Gastrocnemius medialis (tissue), 4 donors: ENCODE measurements around the gene BCL2. TPM values are rescaled to one million over a fixed set of nuclear protein-coding genes. Genes with fewer than 3 reads are reported as not detected.

Experiments
- ATAC-seq, 2 donors: fragments of 150-250 bp; one replicate each; pipeline ENCODE4 v1.9.1; 2016
- DNase-seq, 2 donors: peaks; one replicate each; pipeline ENCODE4 v3.0.0-alpha.2; 2019
- H3K27ac ChIP-seq, 4 donors: fragments of 200-600 bp; sonication (generic); 1 replicate in 1 of 4; 2 replicates in 3 of 4; pipeline ENCODE4 v1.5.1; 2016 to 2018; ENCODE audit warnings: mild to moderate bottlenecking in 2 of 4, moderate library complexity in 1 of 4
- H3K27me3 ChIP-seq, 3 donors: fragments of 200-600 bp; sonication (generic) in 2 of 3; 1 replicate in 1 of 3; 2 replicates in 2 of 3; pipeline versions ENCODE4 v1.5.1 to v1.6.0; 2016 to 2019; ENCODE audit warnings: mild to moderate bottlenecking in 1 of 3, moderate library complexity in 1 of 3
- H3K36me3 ChIP-seq, 2 donors: fragments of 200-600 bp; sonication (generic) in 1 of 2; one replicate each; pipeline ENCODE4 v1.5.1; 2017 to 2018
- H3K4me1 ChIP-seq, 2 donors: fragments of 200-600 bp; sonication (generic) in 1 of 2; one replicate each; pipeline ENCODE4 v1.5.1; 2016 to 2017; ENCODE audit warnings: mild to moderate bottlenecking in 2 of 2
- H3K4me3 ChIP-seq, 4 donors: fragments of 200-600 bp; sonication (generic) in 3 of 4; 1 replicate in 1 of 4; 2 replicates in 3 of 4; pipeline ENCODE4 v1.5.1; 2016 to 2019; ENCODE audit warnings: mild to moderate bottlenecking in 2 of 4
- H3K9me3 ChIP-seq, 3 donors: fragments of 200-600 bp; sonication (generic) in 2 of 3; 1 replicate in 1 of 3; 2 replicates in 2 of 3; pipeline ENCODE4 v1.5.1; 2016 to 2019
- CTCF ChIP-seq, 5 experiments: fragments of 450-650 bp in 3 of 5; fragments of 200-600 bp in 2 of 5; sonication (generic) in 2 of 5; IDR thresholded peaks in 4 of 5; conservative IDR thresholded peaks in 1 of 5; 1 replicate in 4 of 5; 2 replicates in 1 of 5; pipeline ENCODE4 v1.5.1; 2016 to 2019; ENCODE audit warnings: antibody characterized with exemption in 5 of 5, mild to moderate bottlenecking in 3 of 5, moderate library complexity in 3 of 5
- POLR2A ChIP-seq, 2 donors: fragments of 450-650 bp; IDR thresholded peaks; one replicate each; pipeline ENCODE4 v1.6.1; 2017; ENCODE audit warnings: antibody characterized with exemption in 2 of 2, mild to moderate bottlenecking in 2 of 2, moderate library complexity in 2 of 2
- in situ Hi-C, 4 donors: fragments of 200-750 bp; cut with MboI; loops; one replicate each; pipeline versions ENCODE4 v1.15.0 to v1.8.0; 2017; ENCODE audit warnings: low sequenced_read_pairs in 4 of 4
- intact Hi-C: fragments of 100-400 bp; cut with DNase I; formaldehyde crosslinking; loops from one replicate; pipeline ENCODE4 v1.15.1; 2023; ENCODE audit warnings: low total_unique reads
- total RNA-seq, 4 donors: library from RNA; depleted of rRNA; stranded (reverse); fragments of >200 nt; gene quantifications; one replicate each; pipeline versions ENCODE4 v1.1.0 to v1.2.3, GENCODE V29; 2016

Gene BCL2
- total RNA-seq, 4 donors from 2014 or later: 6.2 to 20.4 (median 13.7) TPM

GRCh38 chr18:63178971-63179370 lies 140.6 kb downstream of the BCL2 start:
- Histone ChIP-seq H3K9me3 (no peaks in the 10 kb centered on the region), H3K27ac (peak overlapping the region; percentile 65 to 82 (median 72)), H3K36me3 (no peaks in the 10 kb centered on the region), H3K4me1 (peaks cover 37 to 45% of the 10 kb centered on the region in 2 donors), H3K4me3 (peak overlapping the region in 2 of 4 donors; percentile 4 to 52), H3K27me3 (no peaks in the 10 kb centered on the region)
- DNase-seq (no peak), ATAC-seq (no peak)
- TF ChIP-seq CTCF (IDR thresholded peaks at IDR 0.05 in 4 of 5, conservative IDR thresholded peaks at IDR 0.05 in 1 of 5) (no peak), POLR2A (IDR thresholded peaks at IDR 0.05) (no peak)
- in situ Hi-C loops (no loop called here), intact Hi-C loops (loop anchor here (2.0 kb wide), 1 partner anchor 16 kb away; no protein-coding TSS in a partner anchor)

DNA sequence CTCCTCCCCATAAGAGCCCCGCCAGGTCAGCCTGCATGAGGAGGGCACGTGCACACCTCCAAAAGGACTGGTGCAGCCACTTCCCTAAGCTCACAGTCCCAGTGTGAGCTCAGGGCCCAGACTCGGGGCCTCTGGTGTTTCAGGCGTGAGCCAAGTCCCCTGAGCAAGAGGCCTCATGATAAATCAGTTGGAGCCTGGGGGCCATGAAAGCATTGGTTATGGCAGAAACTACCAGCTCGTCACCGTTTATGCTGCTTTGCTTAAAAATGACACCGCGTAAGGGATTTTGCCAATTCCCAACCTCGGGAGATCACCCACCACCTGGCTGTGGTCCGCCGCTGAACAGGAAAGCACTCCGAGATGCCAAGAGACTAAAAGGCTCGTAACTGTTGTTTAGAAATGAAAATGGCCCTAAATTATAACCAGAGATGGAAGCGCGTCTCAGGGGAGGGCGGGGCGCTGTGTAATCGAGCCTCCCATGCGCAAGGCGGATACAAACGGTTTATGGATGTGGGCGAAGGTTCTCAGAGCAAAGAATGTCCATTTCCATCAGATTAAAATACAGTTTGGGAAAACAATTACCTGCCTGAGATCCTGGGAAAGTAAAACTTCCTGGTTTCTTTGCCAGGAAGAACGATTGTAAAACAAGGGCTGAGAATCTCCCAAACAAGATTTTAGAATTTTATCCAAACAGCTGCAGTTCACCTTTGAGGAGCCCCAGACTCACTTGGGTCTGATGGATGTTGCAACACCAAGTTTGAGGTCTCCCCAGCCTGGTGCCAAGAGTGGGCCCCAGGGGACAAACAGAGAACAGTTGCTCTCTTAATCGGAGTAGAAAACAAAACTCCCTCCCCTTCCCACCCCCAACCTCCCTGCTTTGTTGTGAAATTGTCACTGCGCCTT lies 141.4 kb downstream of the BCL2 start:
- intact Hi-C loops: loop anchor here (2.0 kb wide), 1 partner anchor 15 kb away; no protein-coding TSS in a partner anchor
- Histone ChIP-seq H3K4me3 (peak overlapping the region; percentile 39 to 52 (median 47)), H3K27ac (peak overlapping the region; percentile 65 to 82 (median 72)), H3K36me3 (no peaks in the 10 kb centered on the region), H3K27me3 (no peaks in the 10 kb centered on the region), H3K4me1 (peaks cover 37 to 43% of the 10 kb centered on the region in 2 donors), H3K9me3 (no peaks in the 10 kb centered on the region)
- TF ChIP-seq POLR2A (IDR thresholded peaks at IDR 0.05) (no peak), CTCF (IDR thresholded peaks at IDR 0.05 in 4 of 5, conservative IDR thresholded peaks at IDR 0.05 in 1 of 5) (no peak)
- peak; percentile 68 to 76 for ATAC-seq
- DNase-seq: peak; percentile 69 to 82
- in situ Hi-C loops: no loop called here

DNA sequence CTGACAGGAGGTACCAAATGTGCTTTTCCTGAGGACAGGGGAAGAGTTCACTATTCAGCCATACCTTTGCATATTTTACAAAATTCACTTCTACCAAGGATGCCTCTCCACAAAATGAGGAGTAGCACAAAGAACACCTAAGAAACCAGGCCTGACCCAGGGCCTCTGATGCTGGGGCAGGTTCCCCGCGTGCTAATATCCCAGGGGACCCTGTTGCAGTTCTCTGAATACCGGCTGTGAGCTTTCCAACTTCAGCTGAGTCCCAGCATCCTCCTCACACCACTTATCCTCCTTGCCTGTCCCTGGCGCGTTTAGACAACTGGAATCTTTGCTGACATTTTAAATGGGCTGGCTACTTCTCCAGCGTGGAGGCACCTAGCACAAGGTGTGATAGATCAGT lies 142.3 kb downstream of the BCL2 start:
- Histone ChIP-seq H3K36me3 (no peaks in the 10 kb centered on the region), H3K27ac (peak overlapping the region in 3 of 4 donors; percentile 65 to 82 (median 74)), H3K9me3 (no peaks in the 10 kb centered on the region), H3K4me1 (peaks cover 34% of the 10 kb centered on the region in 2 donors), H3K27me3 (no peaks in the 10 kb centered on the region), H3K4me3 (no peak overlapping the region)
- TF ChIP-seq POLR2A (IDR thresholded peaks at IDR 0.05): no peak
- no peak for TF ChIP-seq CTCF (IDR thresholded peaks at IDR 0.05 in 4 of 5, conservative IDR thresholded peaks at IDR 0.05 in 1 of 5)
- intact Hi-C loops: no loop called here
- in situ Hi-C loops: no loop called here
- ATAC-seq: no peak
- DNase-seq: no peak

DNA sequence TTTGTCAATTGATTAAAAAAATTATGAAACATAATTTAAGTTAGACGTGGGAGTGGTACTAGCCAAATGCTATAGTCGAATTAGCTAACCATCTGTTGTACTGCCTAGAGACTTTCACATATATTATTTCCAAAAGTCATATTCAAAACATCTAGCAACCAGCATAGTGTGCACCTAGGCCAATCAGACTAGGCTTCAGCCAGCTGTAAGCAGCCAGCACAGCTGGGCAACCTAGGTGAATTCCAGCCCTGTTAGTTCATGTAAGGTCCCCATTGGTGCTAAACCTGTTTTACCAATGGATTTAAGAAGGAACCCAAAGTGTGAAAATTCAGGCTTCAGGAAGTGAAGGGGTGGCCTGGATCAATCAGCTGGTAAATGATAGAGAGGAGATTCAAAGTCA lies 144.3 kb downstream of the BCL2 start:
- DNase-seq: no peak
- no peak overlapping the region for H3K4me3 ChIP-seq
- ATAC-seq: no peak

More for the DNA sequence above, 144.3 kb downstream of the BCL2 start:
- Histone ChIP-seq H3K27ac (no peak overlapping the region), H3K36me3 (no peaks in the 10 kb centered on the region), H3K27me3 (no peaks in the 10 kb centered on the region), H3K4me1 (peaks cover 19 to 25% of the 10 kb centered on the region in 2 donors), H3K9me3 (no peaks in the 10 kb centered on the region)
- intact Hi-C loops: no loop called here
- in situ Hi-C loops: no loop called here
- no peak for TF ChIP-seq POLR2A (IDR thresholded peaks at IDR 0.05)
- TF ChIP-seq CTCF (IDR thresholded peaks at IDR 0.05 in 4 of 5, conservative IDR thresholded peaks at IDR 0.05 in 1 of 5): no peak
